KMS-11 (cell line): ENCODE data around the gene LCORL.
A peak's percentile ranks its signal among the peaks of the same experiment; 100 is the strongest.

ENCODE experiments used
- H2AFZ ChIP-seq: fragments of 200-600 bp; sonication (generic); 2 replicates; pipeline ENCODE4 v1.6.1; 2016; ENCODE audit warnings: antibody characterized with exemption, mixed run types, low read depth
- H3K27ac ChIP-seq: fragments of 200-600 bp; sonication (generic); 2 replicates; pipeline ENCODE4 v1.6.1; 2016; ENCODE audit warnings: mild to moderate bottlenecking, mixed run types
- H3K27me3 ChIP-seq: fragments of 200-600 bp; sonication (generic); 2 replicates; pipeline ENCODE4 v1.6.1; 2017; ENCODE audit warnings: mild to moderate bottlenecking, low read depth, mixed run types, moderate library complexity; ENCODE audit not compliant: insufficient read depth
- H3K36me3 ChIP-seq: fragments of 200-600 bp; sonication (generic); 2 replicates; pipeline ENCODE4 v1.6.1; 2017; ENCODE audit warnings: mild to moderate bottlenecking, mixed run types; ENCODE audit not compliant: insufficient read depth
- H3K4me1 ChIP-seq: fragments of 200-600 bp; sonication (generic); 2 replicates; pipeline ENCODE4 v1.6.1; 2016; ENCODE audit warnings: mild to moderate bottlenecking, low read depth, mixed run types; ENCODE audit not compliant: poor library complexity, severe bottlenecking
- H3K4me2 ChIP-seq: fragments of 200-600 bp; sonication (generic); 2 replicates; pipeline ENCODE4 v1.7.0; 2016; ENCODE audit warnings: mild to moderate bottlenecking, mixed run types
- H3K4me3 ChIP-seq: fragments of 200-600 bp; sonication (generic); IDR thresholded peaks from 2 replicates; pipeline ENCODE4 v1.6.1; 2017; ENCODE audit warnings: low read depth, low read length, mixed read lengths; ENCODE audit not compliant: insufficient read depth
- H3K79me2 ChIP-seq: fragments of 200-600 bp; sonication (generic); 2 replicates; pipeline ENCODE4 v1.6.1; 2016; ENCODE audit warnings: low read depth, mixed run types; ENCODE audit not compliant: insufficient read depth
- H3K9ac ChIP-seq: fragments of 200-600 bp; sonication (generic); 2 replicates; pipeline ENCODE4 v1.6.1; 2016; ENCODE audit warnings: mild to moderate bottlenecking, mixed run types
- H4K20me1 ChIP-seq: fragments of 200-600 bp; sonication (generic); 2 replicates; pipeline ENCODE4 v1.6.1; 2016; ENCODE audit warnings: mild to moderate bottlenecking, mixed run types; ENCODE audit not compliant: insufficient read depth
- TF ChIP-seq, protein P1 (sequence below): fragments of 200-600 bp; sonication (generic); conservative IDR thresholded peaks from 2 replicates; pipeline ENCODE4 v1.6.1; 2017; ENCODE audit warnings: low read depth, mild to moderate bottlenecking, antibody characterized with exemption, low read length, moderate library complexity, mixed read lengths

The LCORL gene

GRCh38 chr4:17816142-17816541, 205.4 kb downstream of the LCORL start:
- Histone ChIP-seq H3K36me3 (no peaks in the 10 kb centered on the region; the same call in 1 of the 2 replicates), H3K4me1 (peaks cover 22% of the 10 kb centered on the region), H3K27me3 (no peaks in the 10 kb centered on the region), H3K4me3 (no peak overlapping the region), H3K4me2 (no peak overlapping the region), H3K9ac (no peak overlapping the region), H3K27ac (no peak overlapping the region), H4K20me1 (no peaks in the 10 kb centered on the region), H3K79me2 (peaks cover 68% of the 10 kb centered on the region), H2AFZ (no peak overlapping the region)
- TF ChIP-seq, protein P1, sequence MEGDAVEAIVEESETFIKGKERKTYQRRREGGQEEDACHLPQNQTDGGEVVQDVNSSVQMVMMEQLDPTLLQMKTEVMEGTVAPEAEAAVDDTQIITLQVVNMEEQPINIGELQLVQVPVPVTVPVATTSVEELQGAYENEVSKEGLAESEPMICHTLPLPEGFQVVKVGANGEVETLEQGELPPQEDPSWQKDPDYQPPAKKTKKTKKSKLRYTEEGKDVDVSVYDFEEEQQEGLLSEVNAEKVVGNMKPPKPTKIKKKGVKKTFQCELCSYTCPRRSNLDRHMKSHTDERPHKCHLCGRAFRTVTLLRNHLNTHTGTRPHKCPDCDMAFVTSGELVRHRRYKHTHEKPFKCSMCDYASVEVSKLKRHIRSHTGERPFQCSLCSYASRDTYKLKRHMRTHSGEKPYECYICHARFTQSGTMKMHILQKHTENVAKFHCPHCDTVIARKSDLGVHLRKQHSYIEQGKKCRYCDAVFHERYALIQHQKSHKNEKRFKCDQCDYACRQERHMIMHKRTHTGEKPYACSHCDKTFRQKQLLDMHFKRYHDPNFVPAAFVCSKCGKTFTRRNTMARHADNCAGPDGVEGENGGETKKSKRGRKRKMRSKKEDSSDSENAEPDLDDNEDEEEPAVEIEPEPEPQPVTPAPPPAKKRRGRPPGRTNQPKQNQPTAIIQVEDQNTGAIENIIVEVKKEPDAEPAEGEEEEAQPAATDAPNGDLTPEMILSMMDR: no peak

DNA sequence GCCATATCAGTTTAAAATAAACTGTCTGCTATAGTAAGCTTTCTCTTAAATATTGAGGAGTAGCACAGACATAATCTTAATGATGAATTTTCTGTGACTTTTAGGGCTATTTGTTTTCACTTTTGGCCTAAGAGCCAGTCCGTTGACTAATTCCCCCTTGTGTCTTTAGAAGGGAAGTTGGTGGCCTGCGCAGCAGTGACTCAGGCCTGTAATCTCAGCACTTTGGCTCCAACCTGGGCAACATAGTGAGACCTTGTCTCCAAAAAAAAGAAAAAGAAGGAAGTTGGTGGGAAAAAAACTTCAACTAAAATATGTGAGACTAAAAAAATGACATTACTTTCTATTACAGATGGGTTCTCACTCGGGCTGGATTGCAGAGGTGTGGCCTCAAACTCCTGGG, 207.4 kb downstream of the LCORL start:
- Histone ChIP-seq H3K4me2 (no peak overlapping the region), H3K36me3 (no peaks in the 10 kb centered on the region; the same call in 1 of the 2 replicates), H3K4me3 (no peak overlapping the region), H3K9ac (no peak overlapping the region), H3K4me1 (peaks cover 22% of the 10 kb centered on the region), H3K27ac (no peak overlapping the region), H3K27me3 (no peaks in the 10 kb centered on the region), H4K20me1 (no peaks in the 10 kb centered on the region), H2AFZ (no peak overlapping the region), H3K79me2 (peaks cover 82% of the 10 kb centered on the region)
- TF ChIP-seq, protein P1: no peak

DNA sequence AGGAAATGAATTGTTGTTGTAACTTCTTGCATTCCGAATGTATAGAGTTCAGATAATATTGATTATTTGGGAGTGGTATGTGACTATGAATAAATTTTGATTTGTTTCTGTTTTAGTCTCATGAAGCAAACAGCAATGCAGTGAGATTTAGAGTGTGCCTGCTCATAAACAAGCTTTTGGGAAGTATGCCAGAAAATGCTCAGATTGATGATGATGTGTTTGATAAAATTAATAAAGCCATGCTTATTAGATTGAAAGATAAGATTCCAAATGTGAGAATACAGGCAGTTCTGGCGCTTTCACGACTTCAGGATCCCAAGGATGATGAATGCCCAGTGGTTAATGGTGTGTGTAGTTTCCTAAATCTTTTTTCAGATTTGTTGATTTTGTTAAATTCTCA, 208.8 kb downstream of the LCORL start:
- H3K27me3 ChIP-seq: no peaks in the 10 kb centered on the region
- no peak overlapping the region for H3K27ac ChIP-seq
- peak overlapping the region; percentile 90; the same call in 1 of the 2 replicates for H3K9ac ChIP-seq
- TF ChIP-seq, protein P1: no peak
- H4K20me1 ChIP-seq: peaks cover 4% of the 10 kb centered on the region; the same call in 1 of the 2 replicates
- H3K36me3 ChIP-seq: no peaks in the 10 kb centered on the region; the same call in 1 of the 2 replicates
- peak overlapping the region; percentile 64 for H3K4me2 ChIP-seq
- H2AFZ ChIP-seq: no peak overlapping the region
- no peak overlapping the region for H3K4me3 ChIP-seq
- peaks cover 83% of the 10 kb centered on the region for H3K79me2 ChIP-seq
- H3K4me1 ChIP-seq: peaks cover 28% of the 10 kb centered on the region

- peaks cover 6% of the 10 kb centered on the region; the same call in 1 of the 2 replicates for H4K20me1 ChIP-seq
- H3K4me3 ChIP-seq: no peak overlapping the region
- H2AFZ ChIP-seq: no peak overlapping the region
- H3K4me1 ChIP-seq: peaks cover 35% of the 10 kb centered on the region
- H3K79me2 ChIP-seq: peaks cover 87% of the 10 kb centered on the region
- H3K9ac ChIP-seq: peak overlapping the region; percentile 90; the same call in 1 of the 2 replicates
- peak overlapping the region; percentile 64 for H3K4me2 ChIP-seq
- H3K36me3 ChIP-seq: no peaks in the 10 kb centered on the region; the same call in 1 of the 2 replicates
- peak overlapping the region; percentile 94; the same call in 1 of the 2 replicates for H3K27ac ChIP-seq
- TF ChIP-seq, protein P1: no peak
- no peaks in the 10 kb centered on the region for H3K27me3 ChIP-seq
Observed at GRCh38 chr4:17812125-17812524, 209.4 kb downstream of the LCORL start.
